Measurements from ENCODE around the gene TLX2. TPM values are rescaled to one million over a fixed set of nuclear protein-coding genes. Genes with fewer than 3 reads are reported as not detected.

Gene TLX2
- total and polyA plus RNA-seq, 2 of the 13 experiments (the other 11 are each of a cell fraction or from before 2014, with no cell fraction given): 0.05 to 0.20 TPM

DNA sequence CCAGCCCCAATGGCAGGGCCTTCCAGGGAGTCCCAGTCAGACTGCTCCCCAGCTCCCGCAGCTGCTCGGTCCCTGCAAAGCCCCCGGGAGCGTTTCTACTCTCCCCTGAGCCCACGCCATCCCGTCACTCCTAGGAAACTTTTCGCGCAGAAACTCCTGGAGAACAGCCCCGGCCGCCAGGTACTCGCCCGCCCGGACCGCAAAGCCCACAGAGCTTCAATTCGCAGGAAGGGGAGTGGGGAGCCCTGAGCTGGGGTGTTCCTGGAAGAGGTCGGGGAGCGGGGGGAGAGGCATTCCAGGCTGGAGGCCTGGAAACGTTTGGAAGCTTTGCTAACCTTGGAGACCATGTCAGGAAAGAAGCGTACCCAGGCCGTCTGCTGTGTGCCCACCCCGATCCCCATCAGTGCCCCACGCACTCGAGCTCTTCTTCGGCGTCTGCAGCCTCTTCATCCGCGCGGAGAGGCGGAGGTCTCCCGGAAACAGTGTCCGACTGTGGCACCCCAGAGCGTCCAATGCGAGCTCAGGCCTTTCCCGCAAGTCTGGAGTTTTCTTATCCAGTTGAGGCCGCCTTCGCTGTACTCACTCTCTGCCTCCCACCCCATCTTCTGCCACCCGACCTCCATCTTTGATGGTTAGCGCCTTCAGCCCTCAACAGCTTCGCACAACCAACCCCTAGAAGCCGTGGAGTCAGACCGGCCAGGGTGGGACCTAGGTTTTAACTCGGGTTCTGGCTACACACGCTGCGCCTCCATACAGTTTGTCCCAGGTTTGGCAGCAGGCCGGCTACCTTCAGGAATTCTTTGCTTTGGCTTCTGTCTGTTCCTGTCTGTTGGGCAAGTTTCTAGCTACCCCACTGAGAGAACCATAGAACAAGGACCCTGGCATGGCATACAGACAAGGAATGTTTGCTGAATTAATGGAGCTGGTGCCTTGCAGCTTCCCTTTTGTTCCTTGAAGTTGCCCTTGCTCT, 10.5 kb upstream of the TLX2 start (continued):
- TF ChIP-seq, protein P1, sequence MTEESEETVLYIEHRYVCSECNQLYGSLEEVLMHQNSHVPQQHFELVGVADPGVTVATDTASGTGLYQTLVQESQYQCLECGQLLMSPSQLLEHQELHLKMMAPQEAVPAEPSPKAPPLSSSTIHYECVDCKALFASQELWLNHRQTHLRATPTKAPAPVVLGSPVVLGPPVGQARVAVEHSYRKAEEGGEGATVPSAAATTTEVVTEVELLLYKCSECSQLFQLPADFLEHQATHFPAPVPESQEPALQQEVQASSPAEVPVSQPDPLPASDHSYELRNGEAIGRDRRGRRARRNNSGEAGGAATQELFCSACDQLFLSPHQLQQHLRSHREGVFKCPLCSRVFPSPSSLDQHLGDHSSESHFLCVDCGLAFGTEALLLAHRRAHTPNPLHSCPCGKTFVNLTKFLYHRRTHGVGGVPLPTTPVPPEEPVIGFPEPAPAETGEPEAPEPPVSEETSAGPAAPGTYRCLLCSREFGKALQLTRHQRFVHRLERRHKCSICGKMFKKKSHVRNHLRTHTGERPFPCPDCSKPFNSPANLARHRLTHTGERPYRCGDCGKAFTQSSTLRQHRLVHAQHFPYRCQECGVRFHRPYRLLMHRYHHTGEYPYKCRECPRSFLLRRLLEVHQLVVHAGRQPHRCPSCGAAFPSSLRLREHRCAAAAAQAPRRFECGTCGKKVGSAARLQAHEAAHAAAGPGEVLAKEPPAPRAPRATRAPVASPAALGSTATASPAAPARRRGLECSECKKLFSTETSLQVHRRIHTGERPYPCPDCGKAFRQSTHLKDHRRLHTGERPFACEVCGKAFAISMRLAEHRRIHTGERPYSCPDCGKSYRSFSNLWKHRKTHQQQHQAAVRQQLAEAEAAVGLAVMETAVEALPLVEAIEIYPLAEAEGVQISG (CRISPR knock-in tag; IDR thresholded peaks at IDR 0.05): peak; percentile 13
- TF ChIP-seq ONECUT2 (CRISPR knock-in tag; IDR thresholded peaks at IDR 0.05): no peak
- TF ChIP-seq IRX3 (CRISPR knock-in tag; IDR thresholded peaks at IDR 0.05; ENCODE audit: borderline replicate concordance, low read depth): no peak
- no peak for TF ChIP-seq SPEN (CRISPR knock-in tag; IDR thresholded peaks at IDR 0.05; ENCODE audit: low read depth)
- no peak for TF ChIP-seq NR1H2 (CRISPR knock-in tag; IDR thresholded peaks at IDR 0.05; ENCODE audit: borderline replicate concordance, low read depth)
- TF ChIP-seq, protein P2, sequence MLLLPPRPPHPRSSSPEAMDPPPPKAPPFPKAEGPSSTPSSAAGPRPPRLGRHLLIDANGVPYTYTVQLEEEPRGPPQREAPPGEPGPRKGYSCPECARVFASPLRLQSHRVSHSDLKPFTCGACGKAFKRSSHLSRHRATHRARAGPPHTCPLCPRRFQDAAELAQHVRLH (CRISPR knock-in tag; IDR thresholded peaks at IDR 0.05; ENCODE audit: borderline replicate concordance, low read depth): no peak
- no peak for TF ChIP-seq NRL (CRISPR knock-in tag; IDR thresholded peaks at IDR 0.05; ENCODE audit: borderline replicate concordance)
- TF ChIP-seq, protein P3, sequence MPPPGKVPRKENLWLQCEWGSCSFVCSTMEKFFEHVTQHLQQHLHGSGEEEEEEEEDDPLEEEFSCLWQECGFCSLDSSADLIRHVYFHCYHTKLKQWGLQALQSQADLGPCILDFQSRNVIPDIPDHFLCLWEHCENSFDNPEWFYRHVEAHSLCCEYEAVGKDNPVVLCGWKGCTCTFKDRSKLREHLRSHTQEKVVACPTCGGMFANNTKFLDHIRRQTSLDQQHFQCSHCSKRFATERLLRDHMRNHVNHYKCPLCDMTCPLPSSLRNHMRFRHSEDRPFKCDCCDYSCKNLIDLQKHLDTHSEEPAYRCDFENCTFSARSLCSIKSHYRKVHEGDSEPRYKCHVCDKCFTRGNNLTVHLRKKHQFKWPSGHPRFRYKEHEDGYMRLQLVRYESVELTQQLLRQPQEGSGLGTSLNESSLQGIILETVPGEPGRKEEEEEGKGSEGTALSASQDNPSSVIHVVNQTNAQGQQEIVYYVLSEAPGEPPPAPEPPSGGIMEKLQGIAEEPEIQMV (CRISPR knock-in tag; IDR thresholded peaks at IDR 0.05; ENCODE audit: low read depth): no peak
- TF ChIP-seq, protein P4, sequence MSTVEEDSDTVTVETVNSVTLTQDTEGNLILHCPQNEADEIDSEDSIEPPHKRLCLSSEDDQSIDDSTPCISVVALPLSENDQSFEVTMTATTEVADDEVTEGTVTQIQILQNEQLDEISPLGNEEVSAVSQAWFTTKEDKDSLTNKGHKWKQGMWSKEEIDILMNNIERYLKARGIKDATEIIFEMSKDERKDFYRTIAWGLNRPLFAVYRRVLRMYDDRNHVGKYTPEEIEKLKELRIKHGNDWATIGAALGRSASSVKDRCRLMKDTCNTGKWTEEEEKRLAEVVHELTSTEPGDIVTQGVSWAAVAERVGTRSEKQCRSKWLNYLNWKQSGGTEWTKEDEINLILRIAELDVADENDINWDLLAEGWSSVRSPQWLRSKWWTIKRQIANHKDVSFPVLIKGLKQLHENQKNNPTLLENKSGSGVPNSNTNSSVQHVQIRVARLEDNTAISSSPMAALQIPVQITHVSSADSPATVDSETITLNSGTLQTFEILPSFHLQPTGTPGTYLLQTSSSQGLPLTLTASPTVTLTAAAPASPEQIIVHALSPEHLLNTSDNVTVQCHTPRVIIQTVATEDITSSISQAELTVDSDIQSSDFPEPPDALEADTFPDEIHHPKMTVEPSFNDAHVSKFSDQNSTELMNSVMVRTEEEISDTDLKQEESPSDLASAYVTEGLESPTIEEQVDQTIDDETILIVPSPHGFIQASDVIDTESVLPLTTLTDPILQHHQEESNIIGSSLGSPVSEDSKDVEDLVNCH (CRISPR knock-in tag; IDR thresholded peaks at IDR 0.05): no peak
- TF ChIP-seq ZNF446 (CRISPR knock-in tag; IDR thresholded peaks at IDR 0.05): no peak
- TF ChIP-seq KLF12 (CRISPR knock-in tag; IDR thresholded peaks at IDR 0.05; ENCODE audit: borderline replicate concordance): 0 out of 2 replicates have a peak, but pooled peaks have one; percentile 3
- no peak for TF ChIP-seq TOPORS (CRISPR knock-in tag; IDR thresholded peaks at IDR 0.05)
- TF ChIP-seq SALL1 (CRISPR knock-in tag; IDR thresholded peaks at IDR 0.05): peak; percentile 28
- peak in 1 of 2 experiments; percentile 43; a peak in 1 of 4 replicates for TF ChIP-seq POLR2A (IDR thresholded peaks at IDR 0.05; ENCODE audit: insufficient read depth in 1 of 2, low read depth in 2 of 2, low read length in 2 of 2)
- TF ChIP-seq CENPX (CRISPR knock-in tag; IDR thresholded peaks at IDR 0.05): no peak
- TF ChIP-seq ZNF883 (CRISPR knock-in tag; IDR thresholded peaks at IDR 0.05; ENCODE audit: not compliant biosample characterization): no peak

Data from HepG2 (cell line).